CD4-positive, alpha-beta T cell treated with Interferon gamma for 1 hour (primary cell): ENCODE measurements around the gene CTDNEP1.
"Not testable (repeated sequence)": the region's sequence is repeated elsewhere in the genome, so short reads cannot be mapped to it uniquely, and the experiment has no call there.

Experiments used
- DNase-seq: peaks from one replicate; pipeline ENCODE4 v3.0.0-alpha.2; 2020

Gene CTDNEP1

GRCh38 chr17:7243838-7244237 is 7.7 kb downstream of the CTDNEP1 start:
- DNase-seq, result not testable (repeated sequence)

GRCh38 chr17:7243453-7243729 is 8.1 kb downstream of the CTDNEP1 start:
- no peak for DNase-seq

GRCh38 chr17:7242717-7243452 is 8.6 kb downstream of the CTDNEP1 start:
- peak; percentile 92 for DNase-seq

GRCh38 chr17:7241783-7242716 is 9.5 kb downstream of the CTDNEP1 start, which contains the start of gene GABARAP:
GABARAP (minus strand) TSS chr17:7242449; CDS start chr17:7242330, 119 bp downstream.
- DNase-seq, result peak; percentile 88

GRCh38 chr17:7241090-7241733 is 10.3 kb downstream of the CTDNEP1 start:
- no peak for DNase-seq

GRCh38 chr17:7240375-7240774 is 11.2 kb downstream of the CTDNEP1 start:
- DNase-seq, result no peak

- DNase-seq, result peak; percentile 99
Measured at GRCh38 chr17:7239091-7240027, 12.2 kb downstream of the CTDNEP1 start, which contains the start of gene PHF23. PHF23 (minus strand) TSS chr17:7239457; CDS start chr17:7239279, 178 bp downstream.

- DNase-seq, result peak; percentile 62
Measured at GRCh38 chr17:7238420-7239090, 13.0 kb downstream of the CTDNEP1 start.

- DNase-seq, result peak; percentile 85
Measured at GRCh38 chr17:7237761-7238419, 13.6 kb downstream of the CTDNEP1 start.

GRCh38 chr17:7237266-7237760 is 14.2 kb downstream of the CTDNEP1 start:
- no peak for DNase-seq

GRCh38 chr17:7236808-7237207 is 14.7 kb downstream of the CTDNEP1 start:
- no peak for DNase-seq

GRCh38 chr17:7235693-7236665 is 15.6 kb downstream of the CTDNEP1 start:
- no peak for DNase-seq

GRCh38 chr17:7234083-7234951 is 17.2 kb downstream of the CTDNEP1 start, which contains the start of gene DVL2:
DVL2 (minus strand) TSS chr17:7234517; CDS start chr17:7234262, 255 bp downstream.
- peak; percentile 94 for DNase-seq

- DNase-seq, result no peak
Measured at GRCh38 chr17:7233701-7234082, 17.8 kb downstream of the CTDNEP1 start.

GRCh38 chr17:7232114-7232513 is 19.4 kb downstream of the CTDNEP1 start:
- no peak for DNase-seq

- DNase-seq, result no peak
Measured at GRCh38 chr17:7229504-7229903, 22.0 kb downstream of the CTDNEP1 start.

- no peak for DNase-seq
Measured at GRCh38 chr17:7228920-7229319, 22.6 kb downstream of the CTDNEP1 start.
